Measurements from ENCODE around the gene TBC1D2.

- TF ChIP-seq CTCF (IDR thresholded peaks at IDR 0.05), result no peak
- TF ChIP-seq POLR2A (IDR thresholded peaks at IDR 0.05), result no peak
- TF ChIP-seq POLR2AphosphoS5 (IDR thresholded peaks at IDR 0.05), result no peak
- no peak for TF ChIP-seq EP300 (IDR thresholded peaks at IDR 0.05; ENCODE audit: low read depth)
Observed at GRCh38 chr9:98291820-98292219, 36.4 kb upstream of the TBC1D2 start.

All from transverse colon (tissue), 4 donors.